Activated naive CD4-positive, alpha-beta T cell treated with anti-CD3 and anti-CD28 coated beads for 36 hours (primary cell): ENCODE results near the gene EN1. TPM values are rescaled to one million over a fixed set of nuclear protein-coding genes. Genes with fewer than 3 reads are reported as not detected.

Source experiments
- CTCF ChIA-PET: fragments of 350-600 bp; sonication (Branson Sonifier 250); formaldehyde crosslinking; loops from one replicate; lab custom pipeline; 2021; ENCODE audit warnings: antibody characterized with exemption; lab: Charles Lee
- DNase-seq: peaks from one replicate; pipeline ENCODE4 v3.0.0-alpha.2; 2020
- H3K27ac Mint-ChIP-seq: one replicate; pipeline ENCODE4 v1.8.0; 2021; ENCODE audit warnings: mild to moderate bottlenecking, mixed read lengths
- H3K27me3 Mint-ChIP-seq: one replicate; pipeline ENCODE4 v1.8.0; 2021; ENCODE audit warnings: low read depth, mixed read lengths
- H3K36me3 Mint-ChIP-seq: one replicate; pipeline ENCODE4 v1.8.0; 2021; ENCODE audit warnings: low read depth, mixed read lengths
- H3K4me1 Mint-ChIP-seq: one replicate; pipeline ENCODE4 v1.8.0; 2021; ENCODE audit warnings: low read depth, mixed read lengths
- H3K4me3 Mint-ChIP-seq: one replicate; pipeline ENCODE4 v1.8.0; 2021; ENCODE audit warnings: mild to moderate bottlenecking, moderate library complexity, mixed read lengths
- H3K9me3 Mint-ChIP-seq: one replicate; pipeline ENCODE4 v1.8.0; 2021; ENCODE audit warnings: mixed read lengths
- intact Hi-C: fragments of 100-400 bp; cut with micrococcal nuclease; formaldehyde crosslinking; loops from one replicate; pipeline ENCODE4 v1.15.1; 2023
- total RNA-seq, 2 experiments: library from RNA; stranded (reverse); gene quantifications; one replicate each; pipeline ENCODE4 v1.2.3, GENCODE V29; 2021

The EN1 gene
- total RNA-seq, 2 experiments from 2014 or later: not detected

DNA sequence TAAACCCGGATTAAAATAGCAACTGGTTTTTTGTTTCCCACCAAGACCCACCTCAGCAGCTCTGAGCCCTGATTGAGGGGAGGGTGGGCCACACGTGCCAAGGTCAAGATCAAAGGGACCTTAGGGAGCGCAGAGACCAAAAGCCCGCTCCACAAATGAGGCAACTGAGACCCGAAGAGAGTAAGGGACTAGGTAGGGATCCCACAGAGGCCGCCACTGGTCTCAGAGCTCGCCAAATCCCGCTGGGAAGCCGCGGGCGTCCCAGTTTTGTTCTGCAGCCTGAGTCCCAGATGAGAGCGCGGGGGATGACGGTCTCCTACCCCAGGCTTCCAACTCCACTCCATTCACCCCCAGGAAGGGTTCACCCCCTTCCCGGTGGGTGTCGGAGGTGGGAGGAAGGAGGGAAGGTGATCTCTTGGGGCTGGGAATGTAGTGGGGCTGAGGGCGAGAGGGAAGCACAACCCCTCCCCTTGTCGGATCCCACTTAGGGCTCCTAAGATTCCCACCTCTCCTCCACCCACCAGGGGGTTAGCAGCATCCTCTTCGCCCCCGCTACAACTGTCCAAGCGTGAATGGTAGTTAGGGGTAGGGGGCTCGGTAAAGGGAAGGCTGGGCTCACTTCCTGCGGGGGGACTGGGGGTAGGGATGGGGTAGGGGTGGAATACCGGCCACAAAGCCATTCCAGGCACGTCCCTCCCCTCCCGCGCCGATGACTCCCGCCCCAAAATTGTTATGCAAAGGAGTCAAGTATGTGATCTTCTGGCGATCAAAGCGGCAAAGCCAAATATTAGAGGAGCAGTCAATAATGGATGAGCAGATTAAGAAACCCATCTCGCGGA, 7.3 kb upstream of the EN1 start:
- no peaks in the 10 kb centered on the region for H3K36me3 Mint-ChIP-seq
- H3K27me3 Mint-ChIP-seq: peaks cover 71% of the 10 kb centered on the region
- CTCF ChIA-PET: interaction anchor here (0.5 to 4.4 kb wide), 30 partner anchors 8 to 1022 kb away, joined by 3 to 24 read pairs (median 4); no protein-coding TSS in a partner anchor
- peaks cover 33% of the 10 kb centered on the region for H3K4me1 Mint-ChIP-seq
- H3K9me3 Mint-ChIP-seq: no peaks in the 10 kb centered on the region
- DNase-seq: no peak
- no peak overlapping the region for H3K27ac Mint-ChIP-seq
- intact Hi-C loops: loop anchor here (1.0 to 5.0 kb wide), 12 partner anchors 7 to 822 kb away; partner anchors contain the start of gene EN1
- H3K4me3 Mint-ChIP-seq: no peak overlapping the region

DNA sequence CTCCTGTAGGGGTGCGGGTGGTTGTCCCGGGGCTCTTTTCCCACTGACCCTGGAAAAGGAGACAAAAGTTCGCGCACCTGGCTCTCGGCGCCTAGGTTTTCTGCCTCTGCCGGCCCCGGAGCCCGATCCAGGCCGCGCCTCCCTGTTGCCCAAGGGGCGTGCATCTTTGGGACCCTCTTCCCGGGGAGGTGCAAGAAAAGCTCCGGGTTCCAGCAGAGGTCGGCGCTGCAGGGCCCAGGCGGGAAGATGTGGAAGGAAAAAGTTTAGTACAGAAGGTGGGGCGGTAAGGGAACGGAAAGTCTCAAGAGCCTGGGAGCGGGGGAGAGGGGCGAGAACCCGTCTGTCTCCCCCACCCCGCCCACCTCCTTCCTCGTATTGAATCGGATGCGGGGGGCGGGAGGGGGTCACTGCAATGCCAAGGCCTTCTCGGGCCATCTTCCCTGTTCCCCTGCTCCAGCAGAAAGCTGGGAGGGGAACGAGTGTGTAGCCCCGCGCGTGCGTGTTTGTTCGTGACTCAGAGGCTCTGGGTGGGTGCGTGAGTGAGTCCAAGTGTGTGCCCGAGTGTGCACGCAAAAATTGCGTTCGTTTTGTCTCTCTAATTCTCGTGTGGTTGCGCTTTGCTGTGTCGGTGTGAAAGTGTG, 6.3 kb upstream of the EN1 start:
- Mint-ChIP-seq H3K4me1 (peaks cover 35% of the 10 kb centered on the region), H3K9me3 (no peaks in the 10 kb centered on the region), H3K36me3 (no peaks in the 10 kb centered on the region), H3K27ac (no peak overlapping the region), H3K4me3 (no peak overlapping the region), H3K27me3 (peaks cover 76% of the 10 kb centered on the region)
- CTCF ChIA-PET: interaction anchor here (0.6 to 4.4 kb wide), 2 partner anchors 181 to 631 kb away, joined by 3 to 24 read pairs; no protein-coding TSS in a partner anchor
- intact Hi-C loops: loop anchor here (2.0 kb wide), 3 partner anchors 19 to 483 kb away; no protein-coding TSS in a partner anchor
- no peak for DNase-seq

DNA sequence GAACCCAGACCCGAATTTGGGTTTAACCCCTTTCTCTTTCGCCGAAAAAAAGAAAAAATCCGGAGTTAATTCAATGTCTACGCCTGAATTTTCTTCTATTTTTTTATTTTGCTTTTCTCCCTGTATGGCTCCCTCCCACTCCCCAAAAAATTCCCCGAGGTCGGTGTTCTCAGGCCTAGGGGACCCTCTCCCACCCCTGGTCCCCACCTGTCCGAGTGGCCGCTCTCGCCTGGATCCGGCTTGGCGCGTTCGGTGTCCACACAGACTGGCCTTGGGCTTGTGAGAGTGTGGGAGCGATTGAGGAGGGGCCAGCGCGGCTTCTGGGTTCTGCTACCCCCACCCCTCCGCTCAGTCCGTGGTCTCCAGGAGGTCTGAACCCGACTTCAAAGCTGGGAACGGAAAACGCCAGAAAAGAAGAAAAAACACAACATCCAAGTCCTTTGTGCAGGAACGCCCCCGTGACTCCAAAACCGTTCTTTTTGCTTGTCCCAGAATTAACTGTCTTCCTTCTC, 5.7 kb upstream of the EN1 start:
- intact Hi-C loops: no loop called here
- no peak overlapping the region for H3K27ac Mint-ChIP-seq

DNA sequence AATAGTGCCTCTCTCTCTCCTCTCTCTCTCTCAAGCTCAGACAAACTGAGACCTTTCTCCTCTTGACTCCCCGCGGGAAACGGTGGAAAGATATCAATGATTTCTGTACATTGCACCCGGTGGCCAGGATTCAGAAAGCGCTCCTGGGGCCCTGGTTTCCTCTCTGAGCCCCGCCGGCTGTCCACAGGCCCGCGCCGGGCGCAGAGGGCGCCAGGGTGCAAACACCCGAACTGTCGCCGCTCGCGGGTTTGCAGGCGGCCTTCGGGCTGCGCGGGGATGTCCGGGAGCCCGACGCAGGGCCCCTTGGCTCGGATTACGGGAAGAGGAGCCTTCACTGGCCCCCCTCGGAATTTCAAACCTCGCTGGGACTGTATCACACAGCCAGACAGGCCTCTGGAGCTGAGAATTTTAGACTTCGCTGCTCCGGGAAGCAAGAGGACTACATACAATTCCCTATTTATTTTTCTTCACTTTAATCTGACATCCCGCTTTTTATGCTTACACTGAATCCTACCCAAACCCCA, 5.2 kb upstream of the EN1 start:
- CTCF ChIA-PET: no interaction called here
- Mint-ChIP-seq H3K27ac (no peak overlapping the region), H3K9me3 (no peaks in the 10 kb centered on the region), H3K27me3 (peaks cover 78% of the 10 kb centered on the region), H3K4me1 (peaks cover 38% of the 10 kb centered on the region), H3K36me3 (no peaks in the 10 kb centered on the region), H3K4me3 (no peak overlapping the region)
- intact Hi-C loops: no loop called here
- no peak for DNase-seq

More for the DNA sequence above, 5.7 kb upstream of the EN1 start:
- H3K4me3 Mint-ChIP-seq: no peak overlapping the region
- peaks cover 38% of the 10 kb centered on the region for H3K4me1 Mint-ChIP-seq
- no peaks in the 10 kb centered on the region for H3K36me3 Mint-ChIP-seq
- peaks cover 80% of the 10 kb centered on the region for H3K27me3 Mint-ChIP-seq
- CTCF ChIA-PET: no interaction called here
- no peak for DNase-seq
- no peaks in the 10 kb centered on the region for H3K9me3 Mint-ChIP-seq

DNA sequence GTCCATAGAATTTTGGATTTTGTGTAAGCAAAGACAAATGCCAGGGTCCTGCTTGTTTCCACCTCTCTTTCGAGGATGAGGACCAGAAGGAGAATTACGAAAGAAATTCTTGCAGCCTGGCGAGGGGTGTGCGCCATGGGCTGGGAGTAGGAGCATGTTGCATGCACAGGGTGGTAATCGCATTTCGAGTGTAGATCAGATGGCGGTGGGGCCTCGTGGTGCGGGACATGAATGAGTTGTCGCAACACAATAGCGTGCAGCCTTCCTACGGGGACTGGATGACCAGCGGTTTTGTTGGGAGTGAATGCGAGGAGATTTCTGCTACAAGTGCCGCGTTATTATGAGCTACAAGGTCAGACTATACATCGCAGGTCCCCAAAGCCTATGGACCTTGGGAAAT, 4.2 kb upstream of the EN1 start:
- no peaks in the 10 kb centered on the region for H3K36me3 Mint-ChIP-seq
- H3K27ac Mint-ChIP-seq: no peak overlapping the region
- peaks cover 80% of the 10 kb centered on the region for H3K27me3 Mint-ChIP-seq
- intact Hi-C loops: no loop called here
- H3K4me3 Mint-ChIP-seq: no peak overlapping the region
- DNase-seq: no peak
- H3K4me1 Mint-ChIP-seq: peaks cover 41% of the 10 kb centered on the region
- no peaks in the 10 kb centered on the region for H3K9me3 Mint-ChIP-seq
- CTCF ChIA-PET: interaction anchor here (0.9 kb wide), 1 partner anchor 13 kb away, joined by 3 read pairs; no protein-coding TSS in a partner anchor

DNA sequence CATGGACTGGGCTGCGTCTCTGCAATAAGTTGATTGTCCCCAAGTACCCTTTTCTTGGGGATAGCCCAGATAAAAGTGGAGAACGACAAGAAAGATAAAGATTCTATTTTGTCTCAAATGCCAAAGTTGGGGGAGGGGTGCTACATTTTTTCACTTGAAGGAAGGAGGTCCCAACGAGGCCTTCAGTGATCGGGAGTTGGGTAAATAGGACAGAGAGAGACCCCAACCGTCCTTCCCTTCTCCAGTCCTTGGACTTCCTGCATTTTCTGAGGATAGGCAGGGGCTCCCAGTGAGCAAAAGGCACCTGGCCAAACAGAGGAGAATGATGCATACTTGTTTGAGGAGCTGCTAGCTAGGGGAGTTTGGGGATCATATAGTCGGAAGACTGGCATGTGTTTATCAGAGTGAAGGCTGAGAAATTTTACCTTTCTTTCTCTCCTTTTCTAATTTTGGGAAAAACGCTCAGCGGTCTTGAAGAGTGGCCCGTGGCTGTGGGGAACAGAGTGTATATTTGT, 3.5 kb upstream of the EN1 start:
- DNase-seq: no peak
- H3K27me3 Mint-ChIP-seq: peaks cover 76% of the 10 kb centered on the region
- H3K36me3 Mint-ChIP-seq: no peaks in the 10 kb centered on the region
- no peaks in the 10 kb centered on the region for H3K9me3 Mint-ChIP-seq
- intact Hi-C loops: no loop called here
- no peak overlapping the region for H3K4me3 Mint-ChIP-seq
- no peak overlapping the region for H3K27ac Mint-ChIP-seq
- peaks cover 37% of the 10 kb centered on the region for H3K4me1 Mint-ChIP-seq
- CTCF ChIA-PET: interaction anchor here (0.8 to 0.9 kb wide), 2 partner anchors 13 to 818 kb away, joined by 3 read pairs; no protein-coding TSS in a partner anchor

DNA sequence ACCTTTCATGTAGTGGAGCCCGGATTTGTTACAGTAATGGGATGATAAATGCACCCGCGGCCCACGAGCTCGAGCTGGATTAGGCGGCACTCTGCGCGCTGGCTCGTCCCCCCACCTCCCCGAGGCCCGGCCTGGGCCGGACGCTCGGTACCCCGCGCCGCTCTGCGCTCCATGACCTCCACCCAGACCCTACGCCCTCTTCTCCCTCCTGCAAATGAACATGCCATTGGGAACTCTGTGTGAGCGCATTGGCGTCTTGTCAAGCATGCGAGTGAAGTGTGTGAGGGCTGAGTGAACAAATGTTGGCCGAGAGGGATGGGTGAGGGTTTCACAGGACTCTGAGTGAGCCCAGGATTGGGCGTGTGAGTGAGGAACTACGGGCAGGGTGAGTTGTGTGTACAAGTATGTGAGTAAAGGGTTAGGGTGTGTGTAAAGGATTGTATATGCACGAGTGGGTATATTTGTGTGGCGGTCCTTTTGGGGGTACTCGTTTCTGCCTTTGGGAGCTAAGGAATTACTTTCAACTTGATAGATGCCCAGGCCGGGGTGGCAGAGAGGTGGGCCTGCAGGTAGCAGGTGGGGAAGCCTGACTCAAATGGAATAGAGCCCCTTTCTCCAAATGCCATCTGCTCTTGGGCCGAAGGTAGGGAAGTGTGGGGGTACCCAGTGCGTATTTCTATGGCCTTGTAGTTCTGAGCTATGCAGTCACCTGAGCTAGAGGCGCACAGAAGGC, 2.9 kb upstream of the EN1 start:
- no peak for DNase-seq
- no peak overlapping the region for H3K4me3 Mint-ChIP-seq
- peaks cover 79% of the 10 kb centered on the region for H3K27me3 Mint-ChIP-seq
- H3K27ac Mint-ChIP-seq: peak overlapping the region; percentile 60
- intact Hi-C loops: no loop called here
- H3K4me1 Mint-ChIP-seq: peaks cover 43% of the 10 kb centered on the region
- H3K9me3 Mint-ChIP-seq: no peaks in the 10 kb centered on the region
- CTCF ChIA-PET: interaction anchor here (0.8 kb wide), 1 partner anchor 818 kb away, joined by 3 read pairs; no protein-coding TSS in a partner anchor
- no peaks in the 10 kb centered on the region for H3K36me3 Mint-ChIP-seq

DNA sequence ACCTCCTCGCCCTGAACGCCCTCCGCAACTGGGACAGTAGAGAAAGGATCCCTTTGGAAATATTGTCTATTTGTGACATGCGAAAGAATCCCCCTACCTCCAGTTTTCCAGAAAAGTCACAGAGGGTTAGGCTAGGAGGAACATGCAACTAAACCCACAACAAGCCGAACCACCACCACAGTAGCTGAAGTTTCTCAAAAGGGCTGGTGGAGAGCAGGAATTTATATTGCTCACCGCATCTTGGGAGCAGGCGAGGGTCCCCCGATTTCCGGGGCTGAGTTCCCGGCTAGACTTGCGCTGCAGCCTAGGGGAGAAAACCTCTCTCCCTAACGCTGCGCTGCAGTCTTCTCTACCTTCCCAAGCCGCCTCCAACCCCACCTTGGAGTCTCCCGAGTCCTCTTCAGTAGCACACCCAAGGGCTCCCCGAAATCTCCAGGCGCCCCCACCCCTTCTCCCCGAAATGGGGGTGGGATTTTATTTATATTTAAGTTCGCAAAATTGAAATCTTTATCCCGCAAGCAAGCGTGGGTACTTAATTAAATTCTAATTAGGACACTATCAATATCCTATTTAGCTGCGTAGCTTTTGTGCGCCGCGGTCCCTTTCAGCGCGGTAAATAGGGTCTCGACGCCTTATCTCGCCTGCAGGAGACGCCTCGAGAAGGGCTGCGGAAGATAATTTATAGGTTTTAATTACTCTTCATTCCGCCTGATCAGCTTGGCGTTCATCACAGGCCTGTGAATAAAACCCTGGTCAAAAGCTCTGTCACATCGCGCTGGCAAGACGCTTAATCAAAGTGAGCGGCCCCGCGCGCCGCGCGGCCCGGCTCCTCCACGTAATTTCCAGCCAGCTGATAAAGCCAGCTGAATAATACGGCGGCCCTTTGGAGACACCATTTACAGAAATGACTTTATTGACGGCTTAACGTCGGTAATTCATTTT, 2.0 kb upstream of the EN1 start:
- no peak for DNase-seq
- peaks cover 43% of the 10 kb centered on the region for H3K4me1 Mint-ChIP-seq
- intact Hi-C loops: loop anchor here (10.0 kb wide), 1 partner anchor 1035 kb away; the partner anchor contains the start of gene DDX18
- peaks cover 80% of the 10 kb centered on the region for H3K27me3 Mint-ChIP-seq
- no peaks in the 10 kb centered on the region for H3K9me3 Mint-ChIP-seq
- H3K4me3 Mint-ChIP-seq: no peak overlapping the region
- CTCF ChIA-PET: no interaction called here
- no peaks in the 10 kb centered on the region for H3K36me3 Mint-ChIP-seq
- H3K27ac Mint-ChIP-seq: no peak overlapping the region

DNA sequence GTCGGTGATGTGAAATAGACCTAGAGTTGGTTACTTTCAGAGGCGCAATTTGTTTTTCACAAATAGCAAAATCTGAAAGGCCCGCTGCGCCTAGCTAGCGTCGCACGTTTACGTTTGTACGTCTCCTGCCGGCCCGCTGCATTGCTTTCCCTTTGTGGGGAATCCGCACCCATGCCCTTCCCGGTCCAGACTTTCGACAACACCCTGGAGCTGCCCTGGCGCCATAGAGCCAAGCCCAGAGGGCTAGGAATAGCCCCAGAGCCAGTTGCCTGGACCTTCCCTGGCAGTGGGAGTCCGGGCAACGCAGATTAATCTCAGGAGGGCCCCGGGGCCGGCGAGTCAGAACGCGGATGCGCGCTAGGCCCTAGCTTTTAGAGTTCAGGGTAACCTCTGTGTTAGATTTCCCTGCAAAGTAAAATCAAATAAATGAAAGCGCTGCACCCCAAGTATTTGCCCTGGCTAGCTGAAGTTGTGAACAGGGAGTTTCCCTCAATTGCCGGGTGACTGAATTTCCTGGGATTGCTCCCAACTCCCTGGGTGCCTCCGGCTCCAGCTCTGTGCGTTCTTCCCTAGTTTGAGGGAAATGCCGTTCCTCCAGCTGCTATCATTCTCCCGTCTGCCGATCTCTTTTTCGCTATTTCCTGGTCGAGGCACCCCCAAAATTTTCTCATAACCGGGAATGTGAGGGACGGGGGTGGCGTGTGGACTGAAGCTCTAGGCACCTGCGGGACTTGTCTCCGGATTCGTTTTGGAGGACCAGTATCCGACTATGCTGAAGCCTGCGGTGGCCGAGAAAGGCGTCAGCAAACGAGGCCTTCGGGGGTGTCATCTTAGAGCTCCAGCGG, 1.2 kb upstream of the EN1 start:
- Mint-ChIP-seq H3K27me3 (peaks cover 81% of the 10 kb centered on the region), H3K4me1 (peaks cover 42% of the 10 kb centered on the region), H3K27ac (no peak overlapping the region), H3K4me3 (peak overlapping the region; percentile 52), H3K36me3 (no peaks in the 10 kb centered on the region), H3K9me3 (no peaks in the 10 kb centered on the region)
- no peak for DNase-seq
- CTCF ChIA-PET: interaction anchor here (1.3 kb wide), 1 partner anchor 8 kb away, joined by 5 read pairs; no protein-coding TSS in a partner anchor
- intact Hi-C loops: loop anchor here (10.0 kb wide), 1 partner anchor 1034 kb away; the partner anchor contains the start of gene DDX18

DNA sequence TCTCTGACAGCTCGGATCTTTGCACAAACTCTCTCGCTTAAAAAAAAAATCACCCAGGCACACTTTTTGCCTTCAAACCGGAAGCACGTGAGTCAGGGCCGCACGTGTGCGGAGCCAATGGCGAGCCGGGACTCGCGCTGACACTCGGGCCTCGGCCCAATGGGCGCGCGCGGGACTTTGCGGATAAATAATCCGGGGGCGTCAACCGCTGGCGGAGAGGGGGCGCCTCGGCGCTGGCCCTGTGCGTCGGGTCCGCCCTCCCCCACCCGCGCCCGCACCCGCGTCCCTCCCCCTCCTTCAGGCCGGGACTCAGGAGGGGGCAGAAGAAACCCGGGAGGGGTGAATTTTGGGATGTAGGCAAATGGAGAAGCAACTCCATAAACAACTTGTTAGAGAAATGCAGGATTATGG, 319 bp upstream of the EN1 start:
- CTCF ChIA-PET: interaction anchor here (1.0 to 1.3 kb wide), 2 partner anchors 9 to 11 kb away, joined by 3 to 5 read pairs; no protein-coding TSS in a partner anchor
- H3K4me3 Mint-ChIP-seq: no peak overlapping the region
- intact Hi-C loops: loop anchor here (1.0 to 10.0 kb wide), 2 partner anchors 8 to 1033 kb away; partner anchors contain the start of gene DDX18
- peak; percentile 40 for DNase-seq
- H3K27me3 Mint-ChIP-seq: peaks cover 79% of the 10 kb centered on the region
- H3K4me1 Mint-ChIP-seq: peaks cover 37% of the 10 kb centered on the region
- H3K9me3 Mint-ChIP-seq: no peaks in the 10 kb centered on the region
- H3K36me3 Mint-ChIP-seq: no peaks in the 10 kb centered on the region
- no peak overlapping the region for H3K27ac Mint-ChIP-seq
